Renal cortex interstitium (tissue), 11 donors: ENCODE results near the gene ANKRD33B. TPM values are rescaled to one million over a fixed set of nuclear protein-coding genes. Genes with fewer than 3 reads are reported as not detected.
"Not testable (repeated sequence)": the region's sequence is repeated elsewhere in the genome, so short reads cannot be mapped to it uniquely, and the experiment has no call there.

Experiments used
- DNase-seq, 11 donors: peaks; one replicate each; pipeline ENCODE4 v3.0.0-alpha.2; 2013; ENCODE audit warnings: low read depth in 9 of 11, low spot score in 4 of 11; ENCODE audit errors: extremely low read depth in 1 of 11
- polyA plus RNA-seq, 3 donors: library from polyadenylated mRNA; unstranded; fragments of 120-200 nt; gene quantifications; one replicate each; pipeline ENCODE4 v1.2.1, GENCODE V29; 2013; ENCODE audit not compliant: insufficient read length in 3 of 3

ANKRD33B gene
- polyA plus RNA-seq, 3 donors, result 1.9 to 2.0 (median 2.0) TPM

DNA sequence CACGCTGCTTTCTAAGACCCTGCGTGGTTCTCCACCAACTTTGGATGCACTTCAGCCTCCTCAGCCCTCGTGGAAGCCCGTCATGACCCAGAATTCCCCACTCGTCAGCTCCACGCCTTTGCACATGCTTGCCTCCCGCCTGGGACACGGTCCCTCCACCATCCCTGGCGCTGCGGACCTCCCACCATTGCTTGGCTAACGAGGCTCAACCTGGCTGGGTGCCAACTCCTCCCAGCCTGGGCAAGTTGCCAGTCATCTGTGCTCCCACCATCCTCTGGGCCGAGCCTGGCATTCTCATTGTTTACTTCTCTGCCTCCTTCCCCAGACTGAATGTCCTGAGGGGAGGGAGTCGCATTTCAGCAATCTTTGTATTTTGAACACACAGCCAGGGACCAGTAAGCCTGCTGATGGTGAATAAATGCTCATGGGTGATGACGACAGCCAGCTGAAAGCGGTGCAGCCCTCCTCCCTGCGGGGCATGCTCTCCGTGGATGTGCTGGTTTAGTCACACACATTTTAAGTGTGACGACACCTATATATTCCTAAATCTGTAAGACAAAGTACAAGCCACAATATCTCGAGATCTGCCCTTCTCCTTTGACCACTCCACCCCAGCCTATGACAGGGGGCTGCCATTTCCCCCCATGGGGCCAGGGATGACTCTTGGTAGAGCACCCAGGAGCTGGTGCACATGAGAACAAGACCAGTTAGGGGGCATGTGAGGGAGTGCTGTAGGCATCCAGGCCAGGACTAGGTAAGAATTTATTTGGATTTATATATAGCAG, 37.6 kb downstream of the ANKRD33B start:
- DNase-seq, result peak; percentile 49 to 77 (median 66)

DNA sequence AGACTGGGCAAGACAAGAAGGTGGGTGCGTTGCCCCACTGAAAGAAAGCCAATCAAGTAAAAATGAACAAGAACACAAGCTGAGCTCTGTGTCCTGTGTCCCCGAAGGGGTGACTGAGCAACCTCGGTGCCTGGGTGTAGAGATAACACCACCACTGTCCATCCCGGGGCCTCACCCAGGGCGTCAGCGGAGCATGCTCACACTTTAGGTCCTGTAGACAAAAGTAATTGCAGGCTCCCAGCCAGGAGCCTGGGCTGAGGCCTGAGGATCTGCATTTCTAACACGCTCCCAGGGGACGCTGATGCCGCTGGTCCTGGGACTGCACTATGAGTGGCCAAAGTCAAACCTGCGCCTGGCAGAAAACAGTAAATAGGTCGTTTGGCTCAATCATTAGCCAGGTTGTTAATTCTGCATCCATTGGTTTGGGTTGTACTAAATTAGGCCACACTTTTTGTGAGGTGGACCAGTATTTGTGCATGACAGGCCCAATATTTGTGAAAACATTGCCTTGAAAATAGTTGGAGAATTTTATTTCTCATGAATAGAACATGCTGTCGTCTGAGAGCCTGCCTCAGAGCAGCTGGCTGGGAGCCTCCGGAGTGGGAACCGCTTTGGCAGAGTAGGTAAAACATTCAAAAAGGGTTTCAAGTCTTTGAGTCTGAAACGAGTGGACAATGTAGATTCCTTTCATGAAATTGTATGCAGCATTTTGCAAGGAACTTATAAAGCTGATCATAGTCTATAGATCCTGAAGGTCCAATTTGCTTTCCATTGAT, 38.3 kb downstream of the ANKRD33B start:
- DNase-seq, result peak in 1 of 11 donors; percentile 36

DNA sequence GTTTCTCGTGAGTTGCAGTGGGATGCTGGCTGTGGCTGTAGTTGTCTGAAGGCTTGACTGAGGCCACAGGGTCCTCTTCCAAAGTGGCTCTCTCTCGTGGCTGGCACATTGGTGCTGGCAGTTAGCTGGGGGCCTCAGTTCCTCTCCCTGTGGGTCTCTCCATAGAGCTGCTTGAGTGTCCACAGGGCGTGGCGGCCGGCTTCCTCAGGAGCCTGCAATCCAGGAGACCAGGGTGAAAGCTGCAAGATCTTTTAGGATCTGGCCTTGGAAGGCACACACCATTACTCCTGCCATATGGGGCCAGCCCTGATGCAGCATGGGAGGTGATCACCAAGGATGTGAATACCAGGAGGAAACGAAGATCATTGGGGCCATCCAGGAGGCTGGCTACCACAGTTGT, 41.1 kb downstream of the ANKRD33B start:
- no peak for DNase-seq

DNA sequence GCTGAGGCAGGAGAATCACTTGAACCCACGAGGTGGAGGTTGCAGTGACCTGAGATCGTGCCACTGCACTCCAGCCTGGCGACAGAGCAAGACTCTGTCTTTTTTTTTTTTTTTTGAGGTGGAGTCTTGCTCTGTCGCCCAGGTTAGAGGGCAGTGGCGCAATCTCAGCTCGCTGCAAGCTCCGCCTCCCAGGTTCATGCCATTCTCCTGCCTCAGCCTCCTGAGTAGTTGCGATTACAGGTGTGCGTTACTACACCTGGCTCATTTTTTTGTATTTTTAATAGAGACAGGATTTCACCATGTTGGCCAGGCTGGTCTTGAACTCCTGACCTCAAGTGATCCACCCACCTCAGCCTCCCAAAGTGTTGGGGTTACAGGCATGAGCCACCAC, 42.8 kb downstream of the ANKRD33B start:
- DNase-seq, result not testable (repeated sequence)

DNA sequence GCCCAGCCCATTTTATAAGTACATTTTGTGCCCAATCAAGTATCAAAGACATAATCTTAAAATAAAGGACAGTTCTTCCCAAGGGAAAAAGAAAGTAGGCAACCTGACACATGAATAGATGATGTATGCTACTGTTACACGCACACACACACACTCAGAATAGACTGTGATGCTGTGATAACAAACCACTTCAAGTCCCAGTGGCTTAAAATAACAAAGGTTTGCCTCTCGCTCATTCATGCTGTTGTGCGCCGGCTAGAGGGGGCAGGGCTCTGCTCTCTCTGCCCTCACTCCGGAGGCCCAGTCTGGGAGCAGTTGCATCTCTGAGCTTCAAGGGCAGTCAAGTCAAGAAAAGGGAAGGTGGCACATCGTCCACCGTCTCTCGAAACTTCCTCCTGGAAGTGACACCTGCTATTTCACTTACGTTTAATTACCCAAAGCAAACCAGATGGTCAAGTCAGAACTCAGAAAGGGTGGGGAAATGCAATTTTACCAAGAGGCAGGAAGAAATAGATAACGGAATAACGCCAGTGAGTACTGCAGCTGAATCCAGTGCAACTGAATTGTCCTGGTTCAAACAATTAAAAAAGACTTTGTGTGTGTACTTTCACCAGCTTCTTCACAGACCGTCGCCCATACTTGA, 43.3 kb downstream of the ANKRD33B start:
- DNase-seq, result no peak

DNA sequence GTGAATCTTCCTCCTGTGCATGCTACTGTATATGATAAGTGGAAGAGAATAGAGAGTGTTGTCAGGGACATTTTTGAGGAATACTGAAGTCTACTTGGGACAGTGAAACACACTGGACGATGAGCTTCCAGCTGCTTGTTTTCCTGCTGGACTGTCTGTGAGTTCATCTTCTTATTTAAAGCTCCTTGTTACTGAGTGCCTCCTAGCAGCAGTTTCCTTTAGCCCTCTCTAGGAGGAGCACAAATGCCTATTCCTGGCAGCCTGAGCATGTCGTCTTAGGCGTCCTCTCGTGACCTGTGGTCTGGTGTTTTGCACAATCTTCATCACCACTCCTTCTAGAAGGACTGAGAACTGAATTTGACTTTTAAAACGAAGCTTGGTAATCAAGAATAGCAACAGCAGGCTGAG, 43.8 kb downstream of the ANKRD33B start:
- DNase-seq, result no peak

DNA sequence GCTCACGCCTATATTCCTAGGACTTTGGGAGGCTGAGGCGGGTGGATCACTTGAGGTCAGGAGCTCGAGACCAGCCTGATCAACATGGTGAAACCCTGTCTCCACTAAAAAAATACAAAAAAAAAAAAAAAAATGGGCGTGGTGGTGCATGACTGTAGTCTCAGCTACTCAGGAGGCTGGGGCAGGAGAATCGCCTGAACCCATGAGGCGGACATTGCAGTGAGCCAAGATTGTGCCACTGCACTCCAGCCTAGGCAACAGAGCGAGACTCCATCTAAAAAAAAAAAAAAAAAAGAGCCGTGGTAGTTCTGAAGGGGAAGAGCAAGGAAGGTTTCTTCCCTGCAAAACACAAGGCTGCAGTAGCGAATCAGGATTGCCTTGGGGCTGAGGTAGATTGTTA, 44.2 kb downstream of the ANKRD33B start:
- not testable (repeated sequence) for DNase-seq

DNA sequence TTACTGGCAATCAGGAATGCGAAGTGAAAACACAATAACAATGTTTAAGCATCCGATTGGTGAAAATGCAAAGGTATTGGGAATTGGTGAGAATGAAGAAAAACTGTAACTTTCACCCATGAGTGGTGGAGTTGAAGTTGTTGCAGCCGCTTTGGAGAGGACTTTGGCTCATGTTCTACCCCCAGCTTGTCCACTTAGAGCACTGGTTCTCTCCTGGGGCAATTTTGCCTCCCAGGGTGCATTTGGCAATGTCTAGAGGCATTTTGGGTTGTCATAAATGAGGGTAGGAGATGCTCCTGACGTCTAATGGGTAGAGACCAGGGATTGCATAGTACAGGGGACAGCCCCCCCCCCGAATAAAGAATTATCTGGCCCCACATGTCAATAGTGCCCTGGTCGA, 46.2 kb downstream of the ANKRD33B start:
- DNase-seq, result no peak

DNA sequence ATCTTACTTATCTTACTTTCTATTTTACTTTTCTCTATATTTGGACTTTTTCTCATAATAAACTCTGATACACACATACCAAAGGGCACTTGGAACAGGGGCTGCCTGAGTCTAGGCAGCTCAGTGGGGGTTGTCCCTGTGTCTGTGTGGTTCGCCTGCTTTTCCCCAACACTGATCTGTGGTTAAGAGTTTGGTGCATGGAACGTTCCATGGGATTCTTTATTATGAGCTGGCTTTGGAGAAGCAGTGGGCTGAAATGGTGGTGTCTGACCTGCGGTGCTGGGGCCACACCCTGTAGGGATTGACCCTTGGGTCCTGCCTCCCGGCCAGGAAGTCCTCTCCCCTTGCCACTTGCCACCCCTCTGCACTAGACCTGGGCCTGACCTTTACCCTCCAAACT, 47.4 kb downstream of the ANKRD33B start:
- DNase-seq, result no peak

DNA sequence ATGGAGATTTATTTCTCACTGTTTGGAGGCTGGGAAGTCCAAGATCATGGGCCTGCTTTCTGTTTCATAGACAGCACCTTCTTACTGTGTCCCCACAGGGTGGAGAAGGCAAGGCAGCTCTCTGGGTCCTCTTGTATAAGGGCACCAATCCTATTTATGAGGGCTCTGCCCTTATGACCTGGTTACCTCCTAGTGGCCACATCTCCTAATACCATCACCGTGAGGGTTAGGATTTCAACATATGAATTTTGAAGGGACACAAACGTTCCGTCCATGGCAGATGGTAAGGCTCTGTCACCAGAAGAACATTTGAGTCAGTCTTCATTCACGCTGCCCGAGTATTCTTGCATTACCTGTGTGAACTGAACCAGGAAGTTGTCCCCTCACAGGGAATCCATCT, 48.4 kb downstream of the ANKRD33B start:
- DNase-seq, result no peak

DNA sequence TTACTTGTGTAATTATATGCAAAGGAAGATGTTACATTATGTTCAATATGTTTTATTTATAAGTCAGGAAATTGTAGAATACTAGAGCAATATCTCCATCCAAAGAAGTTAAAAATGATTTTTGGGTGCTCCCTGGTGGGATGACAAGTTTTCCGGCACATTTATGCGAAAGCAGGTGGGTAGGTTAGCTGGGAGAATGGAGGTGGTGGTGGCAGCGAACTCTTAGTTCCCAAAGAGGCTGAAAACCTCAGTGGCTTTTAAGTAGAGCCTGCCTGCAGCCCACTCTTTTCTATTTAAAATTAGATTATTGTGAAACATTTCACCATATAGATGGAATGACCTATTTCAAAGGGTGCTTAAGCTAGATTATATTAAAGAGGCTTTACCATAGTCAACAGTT, 51.8 kb downstream of the ANKRD33B start:
- DNase-seq, result no peak

DNA sequence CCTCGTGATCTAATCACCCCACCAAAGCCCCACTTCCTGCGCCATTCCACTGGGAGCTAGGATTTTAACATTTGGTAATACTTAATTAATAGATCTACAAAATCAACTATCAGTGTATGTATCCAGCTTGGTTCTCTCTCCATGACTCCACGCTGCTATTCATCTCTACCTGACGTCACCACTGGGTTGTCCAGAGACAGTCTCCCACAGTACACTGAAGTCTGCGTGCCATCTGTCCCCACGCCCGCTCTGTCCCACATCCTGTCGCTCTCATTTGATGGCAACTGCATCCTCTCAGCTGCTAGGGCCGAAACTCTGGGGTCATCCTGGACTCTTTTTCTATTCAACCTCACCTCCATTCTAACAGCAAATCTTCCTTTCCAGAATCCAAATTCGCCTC, 53.2 kb downstream of the ANKRD33B start:
- DNase-seq, result no peak

DNA sequence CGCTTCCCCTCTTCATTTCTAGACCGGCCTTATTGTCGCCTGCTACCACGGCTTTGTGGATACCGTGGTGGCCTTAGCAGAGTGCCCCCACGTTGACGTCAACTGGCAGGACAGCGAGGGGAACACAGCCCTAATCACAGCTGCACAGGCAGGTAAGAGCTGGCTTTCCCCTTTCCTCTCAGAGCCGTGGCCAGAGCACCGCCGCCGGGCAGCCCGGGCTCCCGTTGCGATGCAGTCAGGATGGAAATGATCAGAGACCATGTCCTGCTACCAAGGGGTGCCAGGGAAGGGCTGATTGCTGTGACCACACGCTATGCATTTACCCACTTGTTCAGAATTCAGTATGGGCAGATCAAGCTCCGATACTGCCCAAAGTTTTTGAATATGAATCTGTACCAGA, 54.4 kb downstream of the ANKRD33B start:
- no peak for DNase-seq

DNA sequence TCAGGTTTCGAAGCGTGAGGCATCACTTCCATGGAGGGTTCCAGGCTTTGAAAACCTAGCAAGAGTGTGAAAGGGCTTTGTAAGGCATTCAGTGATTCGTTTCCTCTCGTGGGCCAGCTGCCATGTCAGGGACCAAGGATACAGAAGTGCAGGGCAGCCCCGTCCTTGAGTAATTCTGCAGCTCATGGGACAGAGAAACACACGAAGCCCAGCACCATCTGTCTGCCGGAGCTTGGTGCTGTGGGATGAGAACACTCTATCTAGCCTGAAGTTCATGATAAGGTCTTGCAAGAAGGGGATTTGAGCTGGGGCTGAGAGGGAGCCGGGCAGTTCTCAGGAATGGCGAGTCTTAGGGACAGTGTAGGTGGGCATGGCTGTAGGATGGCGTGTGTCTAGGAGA, 55.8 kb downstream of the ANKRD33B start:
- DNase-seq, result no peak

DNA sequence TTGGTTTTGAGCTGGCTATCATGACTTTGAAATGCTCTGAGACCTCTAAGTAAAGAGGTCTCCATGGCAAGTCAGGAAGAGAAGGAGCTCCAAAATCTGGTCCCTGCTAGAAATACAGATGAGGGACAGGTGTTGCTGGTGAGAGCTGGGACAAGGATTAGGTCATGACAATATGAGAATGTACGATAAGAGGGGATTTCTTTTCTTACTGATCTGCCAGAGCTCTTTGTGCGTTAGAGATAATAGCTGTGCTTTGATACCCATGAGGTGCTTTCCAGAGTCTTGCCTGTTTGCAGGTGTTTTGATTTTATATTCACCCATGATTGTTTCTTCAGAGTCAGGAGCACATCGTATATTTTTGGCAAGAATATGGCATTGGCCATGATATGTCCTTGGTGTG, 56.5 kb downstream of the ANKRD33B start:
- no peak for DNase-seq

DNA sequence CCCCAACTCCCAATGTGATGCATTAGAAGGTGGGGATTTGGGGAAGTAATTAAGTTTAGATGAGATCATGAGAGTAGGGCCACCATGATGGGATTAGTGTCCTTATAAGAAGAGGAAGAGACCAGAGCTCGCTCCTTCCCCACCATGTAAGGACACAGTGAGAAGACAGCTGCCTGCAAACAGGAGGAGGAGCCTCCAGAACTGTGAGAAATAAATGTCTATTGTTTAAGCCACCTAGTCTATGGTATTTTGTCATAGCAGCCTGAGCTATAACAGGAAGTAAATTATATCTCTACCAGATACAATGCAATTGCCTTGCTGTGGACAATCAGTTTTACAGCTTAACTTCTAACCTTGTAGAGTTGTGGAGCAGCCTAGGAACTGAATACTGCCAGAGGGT, 58.0 kb downstream of the ANKRD33B start:
- no peak for DNase-seq

DNA sequence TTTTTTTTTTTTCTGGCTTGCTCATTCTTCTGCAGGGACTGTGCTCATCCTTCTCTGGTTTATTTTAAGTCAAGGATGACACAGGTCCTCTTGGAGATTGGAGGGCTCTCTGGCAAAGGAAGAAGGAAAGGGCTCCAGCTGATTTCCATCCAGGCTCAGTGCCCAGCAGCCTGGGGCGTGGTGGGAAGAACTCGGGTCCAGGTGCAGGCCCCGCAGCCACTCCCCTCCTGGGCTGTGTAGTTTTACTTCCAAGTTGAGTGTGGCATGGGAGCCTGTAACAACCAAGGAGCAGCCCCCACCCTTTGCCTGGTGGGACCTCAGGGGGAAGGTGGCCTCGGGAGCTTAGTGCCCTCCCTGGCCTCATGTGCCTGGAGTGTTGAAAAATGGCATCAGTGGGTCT, 58.9 kb downstream of the ANKRD33B start:
- no peak for DNase-seq

DNA sequence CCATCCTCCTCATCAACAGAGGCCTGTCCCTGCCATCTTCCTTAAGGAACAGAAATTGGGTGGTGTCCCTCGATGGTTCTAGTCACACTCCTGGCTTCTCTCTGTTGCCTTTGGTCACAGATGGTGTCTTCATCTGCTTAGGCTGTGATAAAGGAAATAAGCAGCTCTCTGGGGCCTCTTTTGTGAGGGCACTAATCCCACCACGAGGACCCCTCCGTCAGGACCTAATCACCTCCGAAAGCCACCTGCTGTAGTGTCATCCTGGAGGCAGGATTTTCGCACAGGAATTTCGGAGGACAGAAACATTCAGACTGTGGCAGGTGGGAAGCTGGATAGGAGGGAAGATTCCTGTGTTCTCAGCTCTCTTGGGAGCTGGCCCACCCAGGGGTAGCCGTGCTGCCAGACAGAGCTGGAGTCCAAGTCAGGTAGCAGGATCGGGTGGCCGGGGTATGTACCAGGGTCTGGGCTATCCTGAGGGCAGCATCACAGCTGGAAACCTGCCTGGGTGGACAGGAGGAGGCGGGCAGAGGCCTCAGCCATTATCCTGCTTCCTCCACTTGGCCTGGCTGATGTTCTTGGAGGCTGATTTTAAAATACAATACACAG, 59.5 kb downstream of the ANKRD33B start:
- DNase-seq, result no peak

DNA sequence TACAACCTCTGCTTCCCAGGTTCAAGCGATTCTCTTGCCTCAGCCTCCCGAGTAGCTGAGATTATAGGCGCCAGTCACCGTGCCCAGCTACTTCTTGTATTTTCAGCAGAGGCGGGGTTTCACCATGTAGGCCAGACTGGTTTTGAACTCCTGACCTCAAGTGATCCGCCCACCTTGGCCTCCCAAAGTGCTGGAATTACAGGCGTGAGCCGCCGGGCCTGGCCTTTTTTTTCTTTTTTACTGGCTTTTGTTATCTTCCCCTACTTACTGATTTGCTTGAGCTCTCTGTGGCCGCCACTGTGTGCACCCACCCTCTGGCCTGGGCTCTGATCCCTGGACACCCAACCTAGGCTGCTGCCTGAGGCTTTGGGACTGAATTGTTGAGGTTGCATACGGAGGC, 60.3 kb downstream of the ANKRD33B start:
- DNase-seq, result no peak

DNA sequence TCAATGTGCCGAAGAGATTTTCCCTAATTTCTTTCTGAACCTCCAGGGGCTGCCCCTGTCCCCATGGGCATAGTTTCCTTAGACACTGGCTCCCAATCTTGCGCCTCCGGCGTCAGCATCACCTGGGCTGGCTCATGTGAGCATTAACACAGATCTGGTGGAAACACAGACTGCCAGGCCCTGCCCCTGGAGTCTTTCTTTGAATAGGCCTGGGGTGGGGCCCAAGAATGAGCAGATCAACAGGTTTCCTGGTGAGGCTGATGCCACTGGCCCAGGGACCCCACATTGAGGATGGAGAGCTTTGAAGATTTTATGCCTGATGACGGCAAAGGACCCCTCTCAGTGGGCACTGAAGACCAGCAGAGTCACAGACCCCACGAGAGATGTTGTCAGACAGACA, 60.8 kb downstream of the ANKRD33B start:
- DNase-seq, result no peak
